ENCODE data around the gene KRTAP4-3.

GRCh38 chr17:41126412-41126811 is 41.6 kb downstream of the KRTAP4-3 start:
- TF ChIP-seq FOXK2 (IDR thresholded peaks at IDR 0.05) = no peak
- TF ChIP-seq CBX1 (IDR thresholded peaks at IDR 0.05; ENCODE audit: low read depth) = no peak
- TF ChIP-seq MAFK (conservative IDR thresholded peaks at IDR 0.05 in 1 of 2, IDR thresholded peaks at IDR 0.05 in 1 of 2; ENCODE audit: low read length in 2 of 2) = no peak
- TF ChIP-seq FLYWCH1 (CRISPR knock-in tag; IDR thresholded peaks at IDR 0.05) = no peak
- TF ChIP-seq CTCF (CRISPR knock-in tag; IDR thresholded peaks at IDR 0.05) = no peak
- TF ChIP-seq JUND (CRISPR knock-in tag; IDR thresholded peaks at IDR 0.05) = no peak
- no peak for TF ChIP-seq KDM2A (CRISPR knock-in tag; IDR thresholded peaks at IDR 0.05; ENCODE audit: borderline replicate concordance, low read depth)
- no peak for TF ChIP-seq POLR2A (IDR thresholded peaks at IDR 0.05; ENCODE audit: insufficient read depth in 1 of 2, low read depth in 2 of 2, low read length in 2 of 2)
- TF ChIP-seq ZNF687 (CRISPR knock-in tag; IDR thresholded peaks at IDR 0.05) = no peak
- TF ChIP-seq ZSCAN30 (CRISPR knock-in tag; IDR thresholded peaks at IDR 0.05) = no peak
- no peak for TF ChIP-seq ZNF12 (CRISPR knock-in tag; IDR thresholded peaks at IDR 0.05)

Measured in HepG2 (cell line).